ENCODE data around the gene WLS.

DNA sequence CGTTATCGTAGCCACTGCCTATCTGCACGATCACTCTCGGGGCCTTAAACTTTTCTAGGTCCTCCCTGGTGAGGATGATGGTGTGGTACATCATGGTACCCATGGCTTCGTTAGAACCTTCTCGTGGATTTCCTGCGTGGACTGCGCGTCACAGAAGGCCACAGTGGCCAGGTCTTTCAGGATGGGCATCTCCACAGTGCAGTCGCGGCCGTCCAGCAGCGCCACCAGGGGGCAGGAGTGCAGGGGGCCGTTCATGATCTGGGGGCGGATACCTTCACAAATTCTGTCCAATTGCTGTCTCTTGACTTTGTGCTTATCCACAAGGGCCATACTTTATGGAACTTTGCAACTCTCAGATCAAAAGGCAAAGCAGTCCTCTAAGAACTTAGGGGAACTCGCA lies 69.6 kb downstream of the WLS start:
- peak; percentile 18; the same call in 1 of the 2 replicates for TF ChIP-seq RAD21 (IDR thresholded peaks at IDR 0.05; ENCODE audit: low read depth)
- no peak for TF ChIP-seq TAF1 (IDR thresholded peaks at IDR 0.05; ENCODE audit: low read depth)
- TF ChIP-seq, protein P1, sequence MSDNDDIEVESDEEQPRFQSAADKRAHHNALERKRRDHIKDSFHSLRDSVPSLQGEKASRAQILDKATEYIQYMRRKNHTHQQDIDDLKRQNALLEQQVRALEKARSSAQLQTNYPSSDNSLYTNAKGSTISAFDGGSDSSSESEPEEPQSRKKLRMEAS (IDR thresholded peaks at IDR 0.05) = no peak
